TTC549 (cell line): ENCODE data around the gene SULT1A4.
"Not testable (repeated sequence)": the region's sequence is repeated elsewhere in the genome, so short reads cannot be mapped to it uniquely, and the experiment has no call there.

Source experiments
- FAIRE-seq: peaks from 2 replicates; lab custom pipeline; 2012; peaks lifted over from hg19 to GRCh38; lab: Jason Lieb, UNC

Gene SULT1A4

GRCh38 chr16:29459706-29460646 lies at the start of gene SULT1A4:
SULT1A4 (plus strand) TSS chr16:29459913; CDS start chr16:29461386, 1,473 bp downstream.
- FAIRE-seq: not testable (repeated sequence)

- not testable (repeated sequence) for FAIRE-seq
These were observed 36.1 kb upstream of the SULT1A4 start for GRCh38 chr16:29423587-29423986.

GRCh38 chr16:29425390-29425789 lies 34.3 kb upstream of the SULT1A4 start:
- FAIRE-seq: not testable (repeated sequence)

- not testable (repeated sequence) for FAIRE-seq
These were observed 6.0 kb upstream of the SULT1A4 start for GRCh38 chr16:29453754-29454153.

GRCh38 chr16:29454269-29454668 lies 5.4 kb upstream of the SULT1A4 start, which contains the start of the genes BOLA2 and SLX1B:
BOLA2 (minus strand) TSS chr16:29454351; CDS start chr16:29454253, 98 bp downstream.
SLX1B (plus strand) TSS chr16:29454533.
- peak; percentile 96 for FAIRE-seq

GRCh38 chr16:29454828-29455227 lies 4.9 kb upstream of the SULT1A4 start:
- FAIRE-seq: not testable (repeated sequence)

GRCh38 chr16:29457660-29458059 lies 2.1 kb upstream of the SULT1A4 start:
- FAIRE-seq: not testable (repeated sequence)

- not testable (repeated sequence) for FAIRE-seq
These were observed 926 bp downstream of the SULT1A4 start for GRCh38 chr16:29460647-29461030.

- FAIRE-seq: not testable (repeated sequence)
These were observed 6.5 kb downstream of the SULT1A4 start for GRCh38 chr16:29465985-29466824.

- not testable (repeated sequence) for FAIRE-seq
These were observed 7.2 kb downstream of the SULT1A4 start for GRCh38 chr16:29466904-29467303.

GRCh38 chr16:29467654-29468366 lies 8.1 kb downstream of the SULT1A4 start:
- not testable (repeated sequence) for FAIRE-seq

- not testable (repeated sequence) for FAIRE-seq
These were observed 9.9 kb downstream of the SULT1A4 start for GRCh38 chr16:29469660-29470059.

GRCh38 chr16:29472065-29472464 lies 12.4 kb downstream of the SULT1A4 start:
- FAIRE-seq: not testable (repeated sequence)

GRCh38 chr16:29482276-29482675 lies 22.6 kb downstream of the SULT1A4 start:
- FAIRE-seq: not testable (repeated sequence)

GRCh38 chr16:29506308-29506707 lies 46.6 kb downstream of the SULT1A4 start, which contains the start of gene NPIPB12:
NPIPB12 (minus strand) TSS chr16:29506408.
- not testable (repeated sequence) for FAIRE-seq
